GM12801 (cell line): ENCODE measurements around the gene ANKRD13D.

Source experiments
- TF ChIP-seq, protein P1 (sequence below): IDR thresholded peaks from one replicate; pipeline ENCODE4 v1.5.1; 2011; ENCODE audit warnings: control low read depth; ENCODE audit not compliant: insufficient read length; ENCODE audit errors: extremely low read depth

The ANKRD13D gene

DNA sequence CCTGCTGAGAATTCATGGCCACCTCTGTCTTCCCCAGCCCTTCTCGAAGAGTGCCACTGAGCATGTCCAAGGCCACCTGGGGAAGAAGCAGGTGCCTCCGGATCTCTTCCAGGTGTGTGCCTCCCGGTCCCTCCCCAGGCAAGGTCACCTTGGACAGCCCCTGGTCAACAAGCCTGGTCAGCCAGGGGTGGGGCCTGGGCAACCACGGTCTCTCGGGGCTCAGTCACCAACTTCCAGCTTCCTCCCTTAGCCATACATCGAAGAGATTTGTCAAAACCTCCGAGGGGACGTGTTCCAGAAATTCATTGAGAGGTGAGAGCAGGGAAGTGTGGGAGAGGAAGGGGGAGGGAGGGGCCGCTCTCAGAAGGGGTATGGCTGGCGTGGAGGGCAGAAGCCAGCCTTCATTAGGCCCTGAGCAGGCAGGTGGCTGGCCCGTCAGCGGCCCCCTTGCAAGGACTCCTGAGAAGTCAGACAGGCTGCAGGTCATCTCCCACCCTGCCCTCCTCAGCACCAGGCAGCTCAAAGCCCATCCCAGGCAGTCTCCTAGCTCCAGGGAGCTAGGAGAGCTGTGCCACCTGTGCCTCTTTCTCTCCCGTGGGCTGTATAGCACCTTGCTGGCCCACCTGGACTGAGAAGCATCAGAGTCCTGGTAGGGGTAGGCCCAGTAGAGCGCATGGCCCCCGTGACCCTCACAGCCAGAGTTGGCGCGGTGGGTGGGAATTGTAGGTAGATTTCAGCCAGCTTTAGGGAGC is 9.3 kb upstream of the ANKRD13D start:
- TF ChIP-seq, protein P1, sequence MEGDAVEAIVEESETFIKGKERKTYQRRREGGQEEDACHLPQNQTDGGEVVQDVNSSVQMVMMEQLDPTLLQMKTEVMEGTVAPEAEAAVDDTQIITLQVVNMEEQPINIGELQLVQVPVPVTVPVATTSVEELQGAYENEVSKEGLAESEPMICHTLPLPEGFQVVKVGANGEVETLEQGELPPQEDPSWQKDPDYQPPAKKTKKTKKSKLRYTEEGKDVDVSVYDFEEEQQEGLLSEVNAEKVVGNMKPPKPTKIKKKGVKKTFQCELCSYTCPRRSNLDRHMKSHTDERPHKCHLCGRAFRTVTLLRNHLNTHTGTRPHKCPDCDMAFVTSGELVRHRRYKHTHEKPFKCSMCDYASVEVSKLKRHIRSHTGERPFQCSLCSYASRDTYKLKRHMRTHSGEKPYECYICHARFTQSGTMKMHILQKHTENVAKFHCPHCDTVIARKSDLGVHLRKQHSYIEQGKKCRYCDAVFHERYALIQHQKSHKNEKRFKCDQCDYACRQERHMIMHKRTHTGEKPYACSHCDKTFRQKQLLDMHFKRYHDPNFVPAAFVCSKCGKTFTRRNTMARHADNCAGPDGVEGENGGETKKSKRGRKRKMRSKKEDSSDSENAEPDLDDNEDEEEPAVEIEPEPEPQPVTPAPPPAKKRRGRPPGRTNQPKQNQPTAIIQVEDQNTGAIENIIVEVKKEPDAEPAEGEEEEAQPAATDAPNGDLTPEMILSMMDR: no peak

DNA sequence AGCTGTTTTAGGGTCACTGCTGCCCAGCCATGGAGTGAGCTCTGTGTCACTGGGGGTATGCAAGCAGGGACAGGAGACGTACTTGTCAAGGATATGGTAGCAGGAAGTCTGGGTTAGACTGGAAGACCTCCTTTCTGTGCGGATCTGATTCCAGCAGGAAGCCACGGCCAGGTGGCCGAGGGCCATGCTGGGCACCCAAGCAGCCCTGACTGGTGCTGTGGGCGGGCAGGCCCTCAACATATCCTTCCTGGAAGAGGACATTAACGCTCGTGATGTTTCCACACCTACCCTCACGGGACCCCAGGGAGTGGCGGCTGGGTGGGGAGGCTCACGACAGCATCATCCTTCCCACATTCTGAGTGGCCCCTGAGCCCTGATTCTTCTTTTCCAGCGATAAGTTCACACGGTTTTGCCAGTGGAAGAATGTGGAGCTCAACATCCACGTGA is 8.7 kb upstream of the ANKRD13D start:
- TF ChIP-seq, protein P1: no peak

DNA sequence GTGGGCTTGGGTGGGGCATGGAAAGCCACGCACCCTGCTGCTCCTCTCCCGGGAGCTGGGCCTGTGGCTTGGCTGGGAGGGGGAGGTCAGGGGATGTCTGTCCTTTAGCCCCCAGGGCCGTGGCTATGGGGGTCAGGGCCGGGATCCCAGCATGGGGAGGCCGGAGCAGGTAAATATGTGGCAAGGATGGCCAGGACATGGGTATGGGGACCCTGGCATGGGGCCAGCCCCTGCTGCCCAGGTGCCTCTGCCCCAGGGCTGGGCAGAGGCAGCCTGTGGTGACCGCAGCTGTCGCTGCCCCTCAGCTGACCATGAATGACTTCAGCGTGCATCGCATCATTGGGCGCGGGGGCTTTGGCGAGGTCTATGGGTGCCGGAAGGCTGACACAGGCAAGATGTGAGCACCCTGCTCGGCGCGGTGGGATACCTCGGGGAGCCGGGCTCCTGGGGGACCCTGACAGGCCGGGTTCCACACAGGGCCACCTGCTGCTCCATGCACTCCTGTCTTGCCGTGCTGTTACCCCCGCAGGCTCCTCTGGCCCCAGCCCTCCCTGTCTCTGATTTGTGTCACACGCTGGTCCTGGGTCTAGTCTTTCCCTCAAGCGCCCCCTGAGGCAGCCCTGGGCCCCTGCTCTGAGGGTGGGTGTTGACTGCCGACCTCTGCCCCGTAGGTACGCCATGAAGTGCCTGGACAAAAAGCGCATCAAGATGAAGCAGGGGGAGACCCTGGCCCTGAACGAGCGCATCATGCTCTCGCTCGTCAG is 8.1 kb upstream of the ANKRD13D start:
- TF ChIP-seq, protein P1: no peak

DNA sequence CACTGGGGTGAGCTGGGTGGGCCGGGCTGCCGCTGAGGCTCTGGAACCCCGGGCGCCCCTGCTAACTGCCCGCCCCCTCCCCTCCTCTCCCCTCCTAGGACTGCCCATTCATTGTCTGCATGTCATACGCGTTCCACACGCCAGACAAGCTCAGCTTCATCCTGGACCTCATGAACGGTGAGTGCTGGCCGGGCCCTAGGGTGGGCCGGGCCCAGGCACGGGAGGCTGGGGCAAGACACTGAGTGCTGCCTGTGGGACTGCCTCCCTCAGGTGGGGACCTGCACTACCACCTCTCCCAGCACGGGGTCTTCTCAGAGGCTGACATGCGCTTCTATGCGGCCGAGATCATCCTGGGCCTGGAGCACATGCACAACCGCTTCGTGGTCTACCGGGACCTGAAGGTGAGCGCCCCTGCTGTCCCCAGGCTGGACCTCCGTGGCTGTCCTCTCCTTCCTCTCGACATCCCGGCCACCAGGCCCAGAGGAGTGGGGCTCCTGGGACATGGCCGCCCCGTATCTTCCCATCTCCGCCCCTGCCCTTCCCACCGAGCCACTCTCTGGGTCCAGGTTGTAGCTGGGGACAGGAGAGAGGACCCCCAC is 7.5 kb upstream of the ANKRD13D start:
- TF ChIP-seq, protein P1: no peak

DNA sequence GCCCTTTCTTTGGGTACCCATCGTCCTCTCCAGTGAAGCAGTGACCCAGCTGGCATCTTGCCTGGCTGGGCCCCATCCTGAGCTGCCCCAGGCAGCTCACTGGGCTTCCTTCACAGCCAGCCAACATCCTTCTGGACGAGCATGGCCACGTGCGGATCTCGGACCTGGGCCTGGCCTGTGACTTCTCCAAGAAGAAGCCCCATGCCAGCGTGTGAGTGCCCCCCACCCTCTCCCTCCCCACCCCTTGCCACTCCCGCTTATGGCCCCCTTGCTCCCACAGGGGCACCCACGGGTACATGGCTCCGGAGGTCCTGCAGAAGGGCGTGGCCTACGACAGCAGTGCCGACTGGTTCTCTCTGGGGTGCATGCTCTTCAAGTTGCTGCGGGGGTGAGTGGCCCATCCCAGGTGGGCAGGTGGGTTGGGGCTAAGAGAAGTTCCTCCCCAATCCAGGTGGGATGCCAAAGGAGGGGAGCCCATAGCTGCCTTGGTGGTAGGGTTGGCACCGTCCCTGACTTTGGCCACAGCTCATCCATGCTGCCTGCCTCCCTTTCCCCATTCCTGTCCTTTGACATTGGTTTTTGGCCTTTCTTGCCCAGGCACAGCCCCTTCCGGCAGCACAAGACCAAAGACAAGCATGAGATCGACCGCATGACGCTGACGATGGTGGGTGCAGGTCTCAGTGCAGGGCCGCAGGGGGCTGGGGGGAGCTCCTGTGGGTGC is 6.8 kb upstream of the ANKRD13D start:
- TF ChIP-seq, protein P1: no peak

DNA sequence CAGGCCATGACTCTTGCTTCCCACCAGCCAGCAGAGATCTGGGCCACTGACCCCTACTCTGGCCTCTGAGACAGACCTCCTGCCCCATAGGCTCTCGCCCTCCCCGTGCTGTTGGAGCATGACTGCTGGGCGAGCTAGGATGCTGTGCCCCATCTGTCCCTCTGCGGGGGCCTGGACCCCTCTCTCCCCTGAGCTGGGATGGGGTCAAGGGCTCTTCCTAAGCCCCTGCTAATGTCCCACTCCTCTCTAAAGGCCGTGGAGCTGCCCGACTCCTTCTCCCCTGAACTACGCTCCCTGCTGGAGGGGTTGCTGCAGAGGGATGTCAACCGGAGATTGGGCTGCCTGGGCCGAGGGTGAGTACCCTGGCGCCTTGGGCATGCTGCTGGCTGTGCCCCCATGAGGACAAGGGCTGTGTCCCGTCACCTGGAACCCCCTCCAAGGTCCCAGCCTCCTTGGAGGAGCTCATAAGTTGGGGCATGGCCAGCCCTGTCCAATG is 6.2 kb upstream of the ANKRD13D start:
- TF ChIP-seq, protein P1: no peak
